ENCODE measurements around the gene PCDH12. TPM values are rescaled to one million over a fixed set of nuclear protein-coding genes. Genes with fewer than 3 reads are reported as not detected.
"Not testable (repeated sequence)": the region's sequence is repeated elsewhere in the genome, so short reads cannot be mapped to it uniquely, and the experiment has no call there.

PCDH12 gene
- total and polyA plus RNA-seq, 10 of the 15 experiments (the other 5 are each of a cell fraction or from before 2014, with no cell fraction given), result 0.01 to 0.14 (median 0.06) TPM; not detected in 4

DNA sequence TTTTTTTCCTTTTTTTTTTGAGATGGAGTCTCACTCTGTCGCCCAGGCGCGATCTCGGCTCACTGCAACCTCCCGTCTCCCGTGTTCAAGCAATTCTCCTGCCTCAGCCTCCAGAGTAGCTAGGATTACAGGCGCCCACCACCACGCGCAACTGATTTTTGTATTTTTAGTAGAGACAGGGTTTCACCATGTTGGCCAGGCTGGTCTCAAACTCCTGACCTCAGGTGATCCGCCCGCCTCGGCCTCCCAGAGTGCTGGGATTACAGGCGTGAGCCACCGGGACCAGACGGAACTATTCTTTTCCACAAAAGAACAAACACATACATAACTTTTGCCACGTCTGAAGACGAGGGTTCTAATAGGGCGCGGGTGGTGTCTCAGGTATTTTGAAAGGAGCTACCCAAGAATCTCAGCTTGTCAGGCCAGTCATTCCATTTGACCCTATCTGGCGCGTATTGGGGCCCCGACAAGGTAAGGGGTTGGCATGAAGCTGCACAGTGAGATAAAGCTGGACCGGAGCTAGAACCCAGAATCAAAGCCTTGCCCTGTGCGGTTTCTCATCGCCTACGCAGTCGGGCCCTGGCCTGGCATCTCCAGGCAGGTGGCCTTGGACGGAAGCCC, 35.1 kb downstream of the PCDH12 start:
- RAD21 ChIA-PET (ENCODE audit: unreplicated experiment), result interaction anchor here (0.7 to 2.7 kb wide), 10 partner anchors 8 to 331 kb away, joined by 3 to 14 read pairs (median 6); partner anchors contain the start of gene RNF14
- FAIRE-seq; H4K20me1 ChIP-seq (ENCODE audit: control insufficient read depth, insufficient read depth); DNase-seq (ENCODE audit: low read depth, low spot score); in situ Hi-C loops (cut with MboI); H3K27me3 ChIP-seq (replicated peaks in 1 of 2; ENCODE audit: control insufficient read depth in 2 of 2, insufficient read depth in 2 of 2, low read length in 1 of 2); H3K4me1 ChIP-seq (ENCODE audit: control insufficient read depth, insufficient read depth, low read length); H3K9me3 ChIP-seq (replicated peaks; ENCODE audit: control insufficient read depth, insufficient read depth, low read length); H3K36me3 ChIP-seq (ENCODE audit: control insufficient read depth in 2 of 2, insufficient read depth in 2 of 2, low read length in 1 of 2): not testable (repeated sequence)
- POLR2A ChIA-PET, result interaction anchor here (0.5 to 1.9 kb wide), 11 partner anchors 11 to 433 kb away, joined by 3 to 22 read pairs (median 5); partner anchors contain the start of genes FCHSD1, HDAC3, RELL2 and RNF14
- H3K4me2 ChIP-seq (ENCODE audit: control insufficient read depth, insufficient read depth), result peak overlapping the region; percentile 83
- whole genome bisulfite sequencing (ENCODE audit: insufficient coverage, insufficient replicate concordance, low lambda C conversion rate, missing lambda C conversion rate), result 48% methylated on average over 28 of the region's 28 CpGs
- ATAC-seq, result peak; percentile 32
- peak overlapping the region; percentile 94 for H3K4me3 ChIP-seq
- CTCF ChIA-PET, result interaction anchor here (0.6 to 4.2 kb wide), 18 partner anchors 9 to 424 kb away, joined by 3 to 39 read pairs (median 3); partner anchors contain the start of genes HDAC3, RELL2 and RNF14
- H3K27ac ChIP-seq (ENCODE audit: control insufficient read depth, insufficient read depth), result peak overlapping the region; percentile 90
- H3K79me2 ChIP-seq (ENCODE audit: control insufficient read depth, insufficient read depth, low read length), result peaks cover 11% of the 10 kb centered on the region
- SMC1A ChIA-PET (ENCODE audit: uncharacterized antibody, unreplicated experiment), result interaction anchor here (0.6 to 4.1 kb wide), 9 partner anchors 9 to 239 kb away, joined by 3 to 26 read pairs (median 3); partner anchors contain the start of gene RNF14
- TF ChIP-seq, protein P1, sequence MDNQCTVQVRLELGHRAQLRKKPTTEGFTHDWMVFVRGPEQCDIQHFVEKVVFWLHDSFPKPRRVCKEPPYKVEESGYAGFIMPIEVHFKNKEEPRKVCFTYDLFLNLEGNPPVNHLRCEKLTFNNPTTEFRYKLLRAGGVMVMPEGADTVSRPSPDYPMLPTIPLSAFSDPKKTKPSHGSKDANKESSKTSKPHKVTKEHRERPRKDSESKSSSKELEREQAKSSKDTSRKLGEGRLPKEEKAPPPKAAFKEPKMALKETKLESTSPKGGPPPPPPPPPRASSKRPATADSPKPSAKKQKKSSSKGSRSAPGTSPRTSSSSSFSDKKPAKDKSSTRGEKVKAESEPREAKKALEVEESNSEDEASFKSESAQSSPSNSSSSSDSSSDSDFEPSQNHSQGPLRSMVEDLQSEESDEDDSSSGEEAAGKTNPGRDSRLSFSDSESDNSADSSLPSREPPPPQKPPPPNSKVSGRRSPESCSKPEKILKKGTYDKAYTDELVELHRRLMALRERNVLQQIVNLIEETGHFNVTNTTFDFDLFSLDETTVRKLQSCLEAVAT (IDR thresholded peaks at IDR 0.05), result peak; percentile 86
- TF ChIP-seq MTA2 (IDR thresholded peaks at IDR 0.05; ENCODE audit: low read depth), result peak; percentile 39; the same call in 1 of the 2 replicates
- intact Hi-C loops (cut with micrococcal nuclease; ENCODE audit: unreplicated experiment), result loop anchor here (2.0 kb wide), 1 partner anchor 46 kb away; the partner anchor contains the start of gene RNF14
- H3K9ac ChIP-seq (ENCODE audit: control insufficient read depth, insufficient read depth, low read length), result peak overlapping the region; percentile 92
- BruUV-seq (replicated peaks), result TSS peak; percentile 99
- peak overlapping the region; percentile 93 for H2AFZ ChIP-seq (ENCODE audit: control insufficient read depth, low read depth, low read length)

DNA sequence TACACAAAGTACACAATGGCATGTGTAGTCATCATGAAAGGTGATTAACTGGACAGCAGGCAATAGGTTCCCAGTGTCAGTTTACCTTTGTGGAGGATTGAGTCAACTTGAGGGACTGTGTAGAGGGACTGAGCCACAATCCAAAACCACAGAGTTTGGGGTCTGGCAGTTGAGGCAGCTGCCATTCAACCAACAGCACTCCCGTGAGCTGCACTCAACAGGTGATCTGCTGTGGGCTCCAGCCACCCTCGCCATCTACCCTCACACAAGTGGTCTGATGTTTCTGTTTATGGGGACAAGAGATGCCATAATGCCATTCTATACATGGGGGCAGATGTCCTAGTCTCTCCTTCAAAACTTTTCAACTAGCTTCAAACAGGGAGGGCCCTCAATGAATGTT, 37.2 kb downstream of the PCDH12 start:
- no peak for FAIRE-seq
- Histone ChIP-seq H3K27me3 (replicated peaks in 1 of 2; ENCODE audit: control insufficient read depth in 2 of 2, insufficient read depth in 2 of 2, low read length in 1 of 2) (no peaks in the 10 kb centered on the region), H3K9me3 (replicated peaks; ENCODE audit: control insufficient read depth, insufficient read depth, low read length) (no peaks in the 10 kb centered on the region), H3K4me1 (ENCODE audit: control insufficient read depth, insufficient read depth, low read length) (peaks cover 17% of the 10 kb centered on the region), H4K20me1 (ENCODE audit: control insufficient read depth, insufficient read depth) (no peaks in the 10 kb centered on the region), H3K36me3 (ENCODE audit: control insufficient read depth in 2 of 2, insufficient read depth in 2 of 2, low read length in 1 of 2) (no peaks in the 10 kb centered on the region), H3K4me3 (no peak overlapping the region), H2AFZ (ENCODE audit: control insufficient read depth, low read depth, low read length) (no peak overlapping the region), H3K27ac (ENCODE audit: control insufficient read depth, insufficient read depth) (no peak overlapping the region), H3K9ac (ENCODE audit: control insufficient read depth, insufficient read depth, low read length) (no peak overlapping the region), H3K4me2 (ENCODE audit: control insufficient read depth, insufficient read depth) (no peak overlapping the region), H3K79me2 (ENCODE audit: control insufficient read depth, insufficient read depth, low read length) (peaks cover 11% of the 10 kb centered on the region)
- ChIA-PET RAD21 (ENCODE audit: unreplicated experiment) (no interaction called here), CTCF (interaction anchor here (0.6 to 4.2 kb wide), 2 partner anchors 40 to 41 kb away, joined by 3 to 39 read pairs; no protein-coding TSS in a partner anchor), POLR2A (interaction anchor here (0.7 kb wide), 1 partner anchor 40 kb away, joined by 3 read pairs; no protein-coding TSS in a partner anchor), SMC1A (ENCODE audit: uncharacterized antibody, unreplicated experiment) (interaction anchor here (4.1 kb wide), 1 partner anchor 40 kb away, joined by 26 read pairs; no protein-coding TSS in a partner anchor)
- intact Hi-C loops (cut with micrococcal nuclease; ENCODE audit: unreplicated experiment) (no loop called here), in situ Hi-C loops (cut with MboI) (no loop called here)
- 28% methylated on average over 2 of the region's 2 CpGs for WGBS (ENCODE audit: insufficient coverage, insufficient replicate concordance, low lambda C conversion rate, missing lambda C conversion rate)
- no peak for TF ChIP-seq ZNF384 (IDR thresholded peaks at IDR 0.05; ENCODE audit: borderline replicate concordance, low read depth, low read length)
- no peak for TF ChIP-seq TAF1 (IDR thresholded peaks at IDR 0.05; ENCODE audit: borderline replicate concordance, low read depth, low read length)
- no peak for DNase-seq (ENCODE audit: low read depth, low spot score)
- BruUV-seq (replicated peaks), result no TSS peak
- ATAC-seq, result no peak
